ENCODE data around the gene PEMT. TPM values are rescaled to one million over a fixed set of nuclear protein-coding genes. Genes with fewer than 3 reads are reported as not detected.
A peak's percentile ranks its signal among the peaks of the same experiment; 100 is the strongest.

Gene PEMT
- total and polyA plus RNA-seq, 2 experiments from 2014 or later = 54.8 to 55.2 TPM

- TF ChIP-seq STAT1 (IDR thresholded peaks at IDR 0.05; ENCODE audit: unreplicated experiment) (no peak), NANOG (IDR thresholded peaks at IDR 0.05; ENCODE audit: borderline replicate concordance) (no peak), POLR2AphosphoS5 (IDR thresholded peaks at IDR 0.05; ENCODE audit: low read depth) (no peak), EZH2phosphoT487 (IDR thresholded peaks at IDR 0.05; ENCODE audit: unreplicated experiment) (no peak), ZNF331 (CRISPR knock-in tag; IDR thresholded peaks at IDR 0.05; ENCODE audit: low read depth) (no peak), ZNF114 (CRISPR knock-in tag; IDR thresholded peaks at IDR 0.05) (no peak), CTCF (conservative IDR thresholded peaks at IDR 0.05; ENCODE audit: low read depth in 2 of 2) (no peak), EZH2 (IDR thresholded peaks at IDR 0.05; ENCODE audit: low read depth, unreplicated experiment) (no peak), JUNB (IDR thresholded peaks at IDR 0.05; ENCODE audit: unreplicated experiment) (no peak), CREB1 (CRISPR knock-in tag; IDR thresholded peaks at IDR 0.05; ENCODE audit: low read depth) (no peak)
- TF ChIP-seq, protein P1, sequence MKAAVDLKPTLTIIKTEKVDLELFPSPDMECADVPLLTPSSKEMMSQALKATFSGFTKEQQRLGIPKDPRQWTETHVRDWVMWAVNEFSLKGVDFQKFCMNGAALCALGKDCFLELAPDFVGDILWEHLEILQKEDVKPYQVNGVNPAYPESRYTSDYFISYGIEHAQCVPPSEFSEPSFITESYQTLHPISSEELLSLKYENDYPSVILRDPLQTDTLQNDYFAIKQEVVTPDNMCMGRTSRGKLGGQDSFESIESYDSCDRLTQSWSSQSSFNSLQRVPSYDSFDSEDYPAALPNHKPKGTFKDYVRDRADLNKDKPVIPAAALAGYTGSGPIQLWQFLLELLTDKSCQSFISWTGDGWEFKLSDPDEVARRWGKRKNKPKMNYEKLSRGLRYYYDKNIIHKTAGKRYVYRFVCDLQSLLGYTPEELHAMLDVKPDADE (IDR thresholded peaks at IDR 0.05) = no peak
- TF ChIP-seq, protein P2, sequence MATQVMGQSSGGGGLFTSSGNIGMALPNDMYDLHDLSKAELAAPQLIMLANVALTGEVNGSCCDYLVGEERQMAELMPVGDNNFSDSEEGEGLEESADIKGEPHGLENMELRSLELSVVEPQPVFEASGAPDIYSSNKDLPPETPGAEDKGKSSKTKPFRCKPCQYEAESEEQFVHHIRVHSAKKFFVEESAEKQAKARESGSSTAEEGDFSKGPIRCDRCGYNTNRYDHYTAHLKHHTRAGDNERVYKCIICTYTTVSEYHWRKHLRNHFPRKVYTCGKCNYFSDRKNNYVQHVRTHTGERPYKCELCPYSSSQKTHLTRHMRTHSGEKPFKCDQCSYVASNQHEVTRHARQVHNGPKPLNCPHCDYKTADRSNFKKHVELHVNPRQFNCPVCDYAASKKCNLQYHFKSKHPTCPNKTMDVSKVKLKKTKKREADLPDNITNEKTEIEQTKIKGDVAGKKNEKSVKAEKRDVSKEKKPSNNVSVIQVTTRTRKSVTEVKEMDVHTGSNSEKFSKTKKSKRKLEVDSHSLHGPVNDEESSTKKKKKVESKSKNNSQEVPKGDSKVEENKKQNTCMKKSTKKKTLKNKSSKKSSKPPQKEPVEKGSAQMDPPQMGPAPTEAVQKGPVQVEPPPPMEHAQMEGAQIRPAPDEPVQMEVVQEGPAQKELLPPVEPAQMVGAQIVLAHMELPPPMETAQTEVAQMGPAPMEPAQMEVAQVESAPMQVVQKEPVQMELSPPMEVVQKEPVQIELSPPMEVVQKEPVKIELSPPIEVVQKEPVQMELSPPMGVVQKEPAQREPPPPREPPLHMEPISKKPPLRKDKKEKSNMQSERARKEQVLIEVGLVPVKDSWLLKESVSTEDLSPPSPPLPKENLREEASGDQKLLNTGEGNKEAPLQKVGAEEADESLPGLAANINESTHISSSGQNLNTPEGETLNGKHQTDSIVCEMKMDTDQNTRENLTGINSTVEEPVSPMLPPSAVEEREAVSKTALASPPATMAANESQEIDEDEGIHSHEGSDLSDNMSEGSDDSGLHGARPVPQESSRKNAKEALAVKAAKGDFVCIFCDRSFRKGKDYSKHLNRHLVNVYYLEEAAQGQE (IDR thresholded peaks at IDR 0.05; ENCODE audit: unreplicated experiment) = no peak
- TF ChIP-seq, protein P3, sequence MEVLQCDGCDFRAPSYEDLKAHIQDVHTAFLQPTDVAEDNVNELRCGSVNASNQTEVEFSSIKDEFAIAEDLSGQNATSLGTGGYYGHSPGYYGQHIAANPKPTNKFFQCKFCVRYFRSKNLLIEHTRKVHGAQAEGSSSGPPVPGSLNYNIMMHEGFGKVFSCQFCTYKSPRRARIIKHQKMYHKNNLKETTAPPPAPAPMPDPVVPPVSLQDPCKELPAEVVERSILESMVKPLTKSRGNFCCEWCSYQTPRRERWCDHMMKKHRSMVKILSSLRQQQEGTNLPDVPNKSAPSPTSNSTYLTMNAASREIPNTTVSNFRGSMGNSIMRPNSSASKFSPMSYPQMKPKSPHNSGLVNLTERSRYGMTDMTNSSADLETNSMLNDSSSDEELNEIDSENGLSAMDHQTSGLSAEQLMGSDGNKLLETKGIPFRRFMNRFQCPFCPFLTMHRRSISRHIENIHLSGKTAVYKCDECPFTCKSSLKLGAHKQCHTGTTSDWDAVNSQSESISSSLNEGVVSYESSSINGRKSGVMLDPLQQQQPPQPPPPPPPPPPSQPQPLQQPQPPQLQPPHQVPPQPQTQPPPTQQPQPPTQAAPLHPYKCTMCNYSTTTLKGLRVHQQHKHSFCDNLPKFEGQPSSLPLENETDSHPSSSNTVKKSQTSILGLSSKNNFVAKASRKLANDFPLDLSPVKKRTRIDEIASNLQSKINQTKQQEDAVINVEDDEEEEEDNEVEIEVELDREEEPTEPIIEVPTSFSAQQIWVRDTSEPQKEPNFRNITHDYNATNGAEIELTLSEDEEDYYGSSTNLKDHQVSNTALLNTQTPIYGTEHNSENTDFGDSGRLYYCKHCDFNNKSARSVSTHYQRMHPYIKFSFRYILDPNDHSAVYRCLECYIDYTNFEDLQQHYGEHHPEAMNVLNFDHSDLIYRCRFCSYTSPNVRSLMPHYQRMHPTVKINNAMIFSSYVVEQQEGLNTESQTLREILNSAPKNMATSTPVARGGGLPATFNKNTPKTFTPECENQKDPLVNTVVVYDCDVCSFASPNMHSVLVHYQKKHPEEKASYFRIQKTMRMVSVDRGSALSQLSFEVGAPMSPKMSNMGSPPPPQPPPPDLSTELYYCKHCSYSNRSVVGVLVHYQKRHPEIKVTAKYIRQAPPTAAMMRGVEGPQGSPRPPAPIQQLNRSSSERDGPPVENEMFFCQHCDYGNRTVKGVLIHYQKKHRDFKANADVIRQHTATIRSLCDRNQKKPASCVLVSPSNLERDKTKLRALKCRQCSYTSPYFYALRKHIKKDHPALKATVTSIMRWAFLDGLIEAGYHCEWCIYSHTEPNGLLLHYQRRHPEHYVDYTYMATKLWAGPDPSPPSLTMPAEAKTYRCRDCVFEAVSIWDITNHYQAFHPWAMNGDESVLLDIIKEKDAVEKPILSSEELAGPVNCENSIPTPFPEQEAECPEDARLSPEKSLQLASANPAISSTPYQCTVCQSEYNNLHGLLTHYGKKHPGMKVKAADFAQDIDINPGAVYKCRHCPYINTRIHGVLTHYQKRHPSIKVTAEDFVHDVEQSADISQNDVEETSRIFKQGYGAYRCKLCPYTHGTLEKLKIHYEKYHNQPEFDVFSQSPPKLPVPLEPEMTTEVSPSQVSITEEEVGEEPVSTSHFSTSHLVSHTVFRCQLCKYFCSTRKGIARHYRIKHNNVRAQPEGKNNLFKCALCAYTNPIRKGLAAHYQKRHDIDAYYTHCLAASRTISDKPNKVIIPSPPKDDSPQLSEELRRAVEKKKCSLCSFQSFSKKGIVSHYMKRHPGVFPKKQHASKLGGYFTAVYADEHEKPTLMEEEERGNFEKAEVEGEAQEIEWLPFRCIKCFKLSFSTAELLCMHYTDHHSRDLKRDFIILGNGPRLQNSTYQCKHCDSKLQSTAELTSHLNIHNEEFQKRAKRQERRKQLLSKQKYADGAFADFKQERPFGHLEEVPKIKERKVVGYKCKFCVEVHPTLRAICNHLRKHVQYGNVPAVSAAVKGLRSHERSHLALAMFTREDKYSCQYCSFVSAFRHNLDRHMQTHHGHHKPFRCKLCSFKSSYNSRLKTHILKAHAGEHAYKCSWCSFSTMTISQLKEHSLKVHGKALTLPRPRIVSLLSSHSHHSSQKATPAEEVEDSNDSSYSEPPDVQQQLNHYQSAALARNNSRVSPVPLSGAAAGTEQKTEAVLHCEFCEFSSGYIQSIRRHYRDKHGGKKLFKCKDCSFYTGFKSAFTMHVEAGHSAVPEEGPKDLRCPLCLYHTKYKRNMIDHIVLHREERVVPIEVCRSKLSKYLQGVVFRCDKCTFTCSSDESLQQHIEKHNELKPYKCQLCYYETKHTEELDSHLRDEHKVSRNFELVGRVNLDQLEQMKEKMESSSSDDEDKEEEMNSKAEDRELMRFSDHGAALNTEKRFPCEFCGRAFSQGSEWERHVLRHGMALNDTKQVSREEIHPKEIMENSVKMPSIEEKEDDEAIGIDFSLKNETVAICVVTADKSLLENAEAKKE (CRISPR knock-in tag; IDR thresholded peaks at IDR 0.05) = no peak
- ATAC-seq (peak; percentile 51), DNase-seq (ENCODE audit: low spot score) (peak; percentile 62)
- H2AFZ ChIP-seq = no peak overlapping the region
- H3K27me3 ChIP-seq (ENCODE audit: insufficient read depth) = no peaks in the 10 kb centered on the region
- H3K4me3 Mint-ChIP-seq = no peak overlapping the region
- H3K27me3 Mint-ChIP-seq (ENCODE audit: insufficient read depth, low read depth, poor library complexity) = peaks cover 6% of the 10 kb centered on the region
- no peaks in the 10 kb centered on the region for H4K20me1 ChIP-seq (replicated peaks; ENCODE audit: insufficient read depth)
- no peak overlapping the region for H3K4me3 ChIP-seq
- H3K36me3 Mint-ChIP-seq (ENCODE audit: low read depth) = peaks cover 13% of the 10 kb centered on the region; the same call in 2 of the 3 replicates
- H3K4me1 ChIP-seq (ENCODE audit: insufficient read depth) = peaks cover 18% of the 10 kb centered on the region
- H3F3A ChIP-seq (replicated peaks; ENCODE audit: low read depth) = 0 out of 2 replicates have a peak, but pooled peaks cover 8% of the 10 kb centered on the region
- H3K27ac ChIP-seq (ENCODE audit: low read depth) = no peak overlapping the region
- H3K79me2 ChIP-seq (replicated peaks; ENCODE audit: insufficient read depth) = no peaks in the 10 kb centered on the region
- H3K9me2 ChIP-seq (ENCODE audit: insufficient read depth) = peaks cover 3% of the 10 kb centered on the region; the same call in 1 of the 2 replicates
- peaks cover 18% of the 10 kb centered on the region for H3K4me1 Mint-ChIP-seq
- no peak overlapping the region for H3K4me2 ChIP-seq
- no peak overlapping the region for H3K27ac Mint-ChIP-seq
- H3K9me3 Mint-ChIP-seq = peaks cover 14% of the 10 kb centered on the region
- H3K36me3 ChIP-seq (ENCODE audit: insufficient read depth) = no peaks in the 10 kb centered on the region
Measured at GRCh38 chr17:17609121-17609520, 17.6 kb upstream of the PEMT start.
